DND-41 (cell line): ENCODE results near the gene ADAM20.
A peak's percentile ranks its signal among the peaks of the same experiment; 100 is the strongest.

Experiments used
- ATAC-seq: fragments of 200-7000 bp; cut with Tn5 transposase; 3 replicates; pipeline ENCODE4 v1.9.1; 2021; ENCODE audit warnings: low read depth; ENCODE audit not compliant: insufficient read depth
- DNase-seq: peaks from one replicate; pipeline ENCODE4 v3.0.0-alpha.2; 2020
- H2AFZ ChIP-seq: 2 replicates; pipeline ENCODE4 v1.6.0; 2012; ENCODE audit warnings: low read depth, low read length
- H3K27ac ChIP-seq: 2 replicates; pipeline ENCODE4 v1.5.1; 2012; ENCODE audit warnings: low read length, inconsistent platforms
- H3K27me3 ChIP-seq: fragments of 200-600 bp; sonication (generic); 2 replicates; pipeline ENCODE4 v1.6.0; 2012; ENCODE audit warnings: low read length, mild to moderate bottlenecking, inconsistent platforms; ENCODE audit not compliant: insufficient read depth, poor library complexity
- H3K36me3 ChIP-seq: 2 replicates; pipeline ENCODE4 v1.5.1; 2012; ENCODE audit warnings: low read length, inconsistent platforms; ENCODE audit not compliant: insufficient read depth
- H3K4me1 ChIP-seq: 2 replicates; pipeline ENCODE4 v1.5.1; 2012; ENCODE audit warnings: mild to moderate bottlenecking, low read length; ENCODE audit not compliant: insufficient read depth
- H3K4me2 ChIP-seq: 2 replicates; pipeline ENCODE4 v1.6.0; 2012; ENCODE audit warnings: mild to moderate bottlenecking, moderate library complexity, low read length, inconsistent platforms; ENCODE audit not compliant: insufficient read depth
- H3K4me3 ChIP-seq, 2 experiments: fragments of 200-600 bp in 1 of 2; shearing (Covaris generic) in 1 of 2; 2 replicates each; pipeline ENCODE4 v1.5.1; 2012 to 2016; ENCODE audit warnings: inconsistent platforms in 2 of 2, low read length in 2 of 2, mild to moderate bottlenecking in 2 of 2, low read depth in 1 of 2, moderate library complexity in 1 of 2
- H3K79me2 ChIP-seq: 2 replicates; pipeline ENCODE4 v1.6.0; 2012; ENCODE audit warnings: low read length, inconsistent platforms; ENCODE audit not compliant: insufficient read depth
- H3K9ac ChIP-seq: 2 replicates; pipeline ENCODE4 v1.6.0; 2012; ENCODE audit warnings: low read depth, mild to moderate bottlenecking, inconsistent platforms, low read length, moderate library complexity
- H3K9me3 ChIP-seq: 2 replicates; pipeline ENCODE4 v1.5.1; 2012; ENCODE audit warnings: low read length, moderate library complexity, mild to moderate bottlenecking, inconsistent platforms; ENCODE audit not compliant: insufficient read depth, severe bottlenecking
- H4K20me1 ChIP-seq: 2 replicates; pipeline ENCODE4 v1.6.0; 2012; ENCODE audit warnings: low read length; ENCODE audit not compliant: insufficient read depth
- CTCF ChIP-seq: IDR thresholded peaks from 2 replicates; pipeline ENCODE4 v1.5.1; 2012; ENCODE audit warnings: borderline replicate concordance, low read length, moderate library complexity, mild to moderate bottlenecking; ENCODE audit not compliant: poor library complexity, severe bottlenecking; ENCODE audit errors: extremely low read depth
- EZH2 ChIP-seq: IDR thresholded peaks from 3 replicates; pipeline ENCODE4 v1.6.1; 2012; ENCODE audit warnings: borderline replicate concordance, low read depth, mild to moderate bottlenecking, moderate library complexity, low read length, inconsistent platforms; ENCODE audit not compliant: severe bottlenecking

Gene ADAM20

GRCh38 chr14:70567791-70568190 is 33.0 kb upstream of the ADAM20 start:
- Histone ChIP-seq H3K27me3 (no peaks in the 10 kb centered on the region), H3K9ac (no peak overlapping the region), H3K9me3 (peaks cover 27% of the 10 kb centered on the region), H2AFZ (no peak overlapping the region), H4K20me1 (no peaks in the 10 kb centered on the region), H3K79me2 (no peaks in the 10 kb centered on the region), H3K4me2 (no peak overlapping the region), H3K27ac (no peak overlapping the region), H3K4me1 (no peaks in the 10 kb centered on the region), H3K36me3 (peaks cover 47% of the 10 kb centered on the region), H3K4me3 (no peak overlapping the region)
- peak; percentile 68 for ATAC-seq
- TF ChIP-seq EZH2: no peak
- TF ChIP-seq CTCF: peak; percentile 62
- peak; percentile 33 for DNase-seq

GRCh38 chr14:70563869-70564268 is 29.1 kb upstream of the ADAM20 start:
- H3K9me3 ChIP-seq: peaks cover 41% of the 10 kb centered on the region
- H3K27me3 ChIP-seq: no peaks in the 10 kb centered on the region
- DNase-seq (no peak), ATAC-seq (no peak)
- no peak overlapping the region for H3K27ac ChIP-seq
- H2AFZ ChIP-seq: no peak overlapping the region
- H4K20me1 ChIP-seq: no peaks in the 10 kb centered on the region
- TF ChIP-seq CTCF (no peak), EZH2 (no peak)
- no peaks in the 10 kb centered on the region for H3K79me2 ChIP-seq
- no peaks in the 10 kb centered on the region for H3K4me1 ChIP-seq
- H3K4me2 ChIP-seq: no peak overlapping the region
- H3K4me3 ChIP-seq: no peak overlapping the region
- no peak overlapping the region for H3K9ac ChIP-seq
- peaks cover 62% of the 10 kb centered on the region for H3K36me3 ChIP-seq

GRCh38 chr14:70563417-70563816 is 28.6 kb upstream of the ADAM20 start:
- H3K27me3 ChIP-seq: no peaks in the 10 kb centered on the region
- H3K4me1 ChIP-seq: no peaks in the 10 kb centered on the region
- no peak overlapping the region for H3K9ac ChIP-seq
- H3K4me2 ChIP-seq: no peak overlapping the region
- H3K79me2 ChIP-seq: no peaks in the 10 kb centered on the region
- DNase-seq (no peak), ATAC-seq (no peak)
- no peak overlapping the region for H3K27ac ChIP-seq
- peaks cover 41% of the 10 kb centered on the region for H3K9me3 ChIP-seq
- H3K4me3 ChIP-seq: no peak overlapping the region
- TF ChIP-seq CTCF (no peak), EZH2 (no peak)
- H3K36me3 ChIP-seq: peaks cover 58% of the 10 kb centered on the region
- no peak overlapping the region for H2AFZ ChIP-seq
- H4K20me1 ChIP-seq: no peaks in the 10 kb centered on the region

- Histone ChIP-seq H4K20me1 (no peaks in the 10 kb centered on the region), H3K9ac (no peak overlapping the region), H3K9me3 (peaks cover 18% of the 10 kb centered on the region), H3K36me3 (peaks cover 21% of the 10 kb centered on the region), H3K27me3 (no peaks in the 10 kb centered on the region), H3K4me3 (no peak overlapping the region), H3K27ac (no peak overlapping the region), H3K4me2 (no peak overlapping the region), H2AFZ (no peak overlapping the region), H3K79me2 (no peaks in the 10 kb centered on the region), H3K4me1 (no peaks in the 10 kb centered on the region)
- DNase-seq: no peak
- TF ChIP-seq EZH2 (no peak), CTCF (no peak)
- no peak for ATAC-seq
Observed at GRCh38 chr14:70558356-70558755, 23.6 kb upstream of the ADAM20 start.
